ENCODE results near the gene TTC16.

TTC16 gene, protein sequence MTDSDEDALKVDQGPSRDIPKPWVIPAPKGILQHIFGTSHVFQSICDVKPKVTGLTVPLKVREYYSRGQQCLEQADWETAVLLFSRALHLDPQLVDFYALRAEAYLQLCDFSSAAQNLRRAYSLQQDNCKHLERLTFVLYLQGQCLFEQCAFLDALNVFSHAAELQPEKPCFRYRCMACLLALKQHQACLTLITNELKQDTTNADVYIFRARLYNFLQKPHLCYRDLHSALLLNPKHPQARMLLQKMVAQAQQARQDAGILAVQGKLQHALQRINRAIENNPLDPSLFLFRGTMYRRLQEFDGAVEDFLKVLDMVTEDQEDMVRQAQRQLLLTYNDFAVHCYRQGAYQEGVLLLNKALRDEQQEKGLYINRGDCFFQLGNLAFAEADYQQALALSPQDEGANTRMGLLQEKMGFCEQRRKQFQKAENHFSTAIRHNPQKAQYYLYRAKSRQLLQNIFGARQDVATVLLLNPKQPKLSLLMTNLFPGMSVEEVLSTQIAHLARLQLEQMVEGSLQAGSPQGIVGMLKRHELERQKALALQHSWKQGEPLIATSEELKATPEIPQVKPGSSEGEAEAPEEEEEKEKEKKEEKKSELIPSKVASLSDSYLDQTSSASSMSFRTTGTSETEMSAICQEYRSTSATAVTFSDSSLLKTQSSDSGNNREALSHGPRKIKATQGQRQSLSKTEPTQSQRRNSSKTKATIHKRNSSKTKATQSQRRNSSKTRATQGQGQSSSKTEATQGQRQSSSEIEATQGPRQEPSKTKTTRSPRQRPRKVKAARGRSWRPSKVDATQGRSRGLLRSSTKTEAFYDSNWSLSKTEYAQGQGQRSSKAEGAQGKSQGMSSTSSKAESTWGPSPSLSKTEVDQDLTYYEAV

DNA sequence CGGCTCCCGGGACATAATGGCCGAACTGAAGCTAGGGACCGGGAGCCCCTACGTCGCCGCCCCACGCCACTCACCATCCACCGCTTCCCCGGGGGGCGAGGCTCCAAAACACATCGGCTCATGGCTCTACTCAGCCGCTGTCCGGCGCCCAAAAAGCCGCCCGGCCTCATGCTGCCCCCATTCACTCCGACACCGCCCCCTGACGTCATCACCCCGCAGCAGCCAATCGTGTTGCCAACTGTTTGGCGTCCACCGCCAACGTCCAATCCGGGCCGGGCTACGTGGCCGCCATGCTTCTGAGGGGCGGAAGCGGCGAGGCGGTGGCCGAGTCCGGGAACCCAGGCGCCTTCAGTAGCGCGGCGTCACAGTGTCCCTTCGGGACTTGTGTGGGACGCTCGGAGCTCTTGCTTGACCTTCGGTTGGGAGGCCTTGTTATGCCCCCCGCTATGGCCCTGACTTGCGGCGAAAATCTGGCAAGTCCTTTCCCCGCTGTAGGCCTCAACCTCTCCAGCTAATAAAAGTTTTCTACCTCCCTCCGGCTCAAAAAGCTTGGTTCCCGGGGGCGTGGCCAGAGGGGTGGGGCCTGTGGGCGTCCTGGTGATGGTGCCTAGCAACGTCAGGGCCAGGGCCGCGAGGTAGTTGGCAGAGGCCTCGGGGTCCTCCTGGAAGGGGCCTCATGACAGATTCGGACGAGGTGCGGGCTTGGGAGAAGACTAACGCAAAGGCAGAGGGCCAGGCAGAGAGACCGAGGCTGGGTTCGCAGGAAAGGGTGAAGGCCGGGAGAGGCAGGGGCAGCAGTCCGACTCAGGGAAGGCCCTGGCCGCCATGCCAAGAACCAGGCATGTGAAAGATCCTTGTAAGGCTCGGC, at the start of gene TTC16, which contains the start of gene PTRH1:
TSS of gene TTC16 (plus strand) at position 610 of the 868 bp plus-strand sequence. CDS start at position 677, 67 bp downstream.
TSS of gene PTRH1 (minus strand) at position 194 of the 868 bp plus-strand sequence. CDS start at position 170, 24 bp downstream.
- peak; percentile 93 to 95 for DNase-seq (ENCODE audit: low read depth in 2 of 2)

DNA sequence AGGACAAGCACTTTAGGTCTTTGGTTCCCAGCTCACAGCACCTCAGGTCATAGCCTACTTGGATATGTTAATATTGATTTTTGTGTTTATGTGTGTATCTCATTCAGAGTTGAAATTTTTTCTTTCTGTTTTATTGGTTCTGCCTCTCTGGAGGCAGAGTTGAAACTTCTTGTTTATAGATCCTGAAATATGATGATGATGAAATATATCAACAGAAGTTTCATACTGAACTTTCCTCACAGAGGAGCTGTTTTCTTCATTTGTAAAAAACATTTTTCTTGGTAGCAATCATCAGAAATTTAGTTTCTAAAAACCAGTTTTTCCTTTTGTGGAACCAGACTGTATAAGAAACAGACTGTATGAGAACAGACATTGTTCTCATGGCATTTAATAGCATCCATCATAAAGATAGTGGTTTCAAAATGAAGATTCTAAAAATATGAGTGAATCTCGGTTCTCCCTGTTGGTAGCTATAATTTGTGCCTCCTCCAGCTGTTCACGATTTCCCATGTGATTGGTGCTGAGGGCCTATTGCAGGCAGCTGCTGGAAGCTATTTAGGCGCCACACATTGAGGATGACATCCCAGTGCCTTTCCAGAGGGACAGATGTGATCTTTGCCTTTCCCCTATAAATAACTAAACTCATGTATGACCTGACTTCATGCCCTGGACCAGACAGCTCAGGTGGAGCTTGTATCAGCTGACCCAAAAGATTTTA, 48.6 kb upstream of the TTC16 start:
- no peak for DNase-seq (ENCODE audit: low read depth in 2 of 2)

DNA sequence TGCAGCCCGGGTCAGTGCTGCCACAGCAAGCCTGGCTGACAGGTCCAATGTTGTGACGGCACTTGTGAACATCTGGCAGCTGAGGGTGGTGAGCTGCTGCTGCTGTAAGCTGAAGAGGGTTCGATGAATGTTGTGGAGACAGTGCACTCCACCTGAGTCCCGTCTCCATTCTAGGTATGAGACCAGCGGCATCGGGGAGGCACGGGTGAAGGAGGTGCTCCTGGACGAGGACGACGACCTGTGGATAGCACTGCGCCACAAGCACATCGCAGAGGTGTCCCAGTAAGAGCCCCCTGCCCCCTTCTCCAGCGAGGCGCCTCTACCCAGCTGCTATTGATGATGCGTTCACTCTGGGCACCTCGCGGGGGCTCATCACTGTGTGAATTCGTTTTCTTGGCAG, 48.0 kb upstream of the TTC16 start:
- DNase-seq (ENCODE audit: low read depth in 2 of 2), result no peak

DNA sequence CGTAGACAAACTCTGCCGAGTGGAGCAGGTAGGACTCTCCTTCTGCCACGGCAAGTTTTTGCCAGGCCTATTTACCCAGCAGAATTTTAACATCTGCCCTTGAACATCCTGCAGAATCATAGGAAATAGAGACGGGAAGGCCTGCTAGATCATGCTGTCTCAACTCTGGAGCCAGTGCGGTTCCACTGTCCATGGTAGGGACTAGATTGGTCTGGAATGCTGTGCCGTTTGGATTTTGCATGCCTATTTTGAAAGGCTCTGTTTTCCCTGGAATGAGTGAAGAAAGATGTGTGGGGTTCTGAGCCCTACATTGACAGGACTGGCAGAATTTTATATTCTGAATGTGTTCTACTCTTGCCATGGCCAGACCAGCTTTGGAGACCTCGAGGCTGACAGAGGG, 42.6 kb upstream of the TTC16 start:
- DNase-seq (ENCODE audit: low read depth in 2 of 2), result no peak

DNA sequence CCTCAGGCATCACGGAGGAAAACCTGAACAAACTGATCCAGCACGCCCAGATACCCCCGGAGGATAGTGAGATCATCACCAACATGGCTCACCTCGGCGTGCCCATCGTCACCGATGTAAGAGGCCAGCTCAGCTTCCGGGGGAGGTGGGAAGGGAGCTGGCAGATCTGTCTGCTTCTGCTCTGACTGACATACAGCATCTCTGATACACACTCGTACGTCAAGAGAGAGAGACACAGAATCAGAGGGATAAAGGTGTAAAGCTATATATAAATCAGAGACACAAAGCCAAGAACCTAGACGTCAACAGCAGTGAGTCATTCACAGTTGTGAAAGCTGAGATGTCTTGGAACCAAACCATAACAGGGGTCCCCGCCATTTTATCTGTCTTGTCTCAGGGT, 39.2 kb upstream of the TTC16 start:
- no peak for DNase-seq (ENCODE audit: low read depth in 2 of 2)

DNA sequence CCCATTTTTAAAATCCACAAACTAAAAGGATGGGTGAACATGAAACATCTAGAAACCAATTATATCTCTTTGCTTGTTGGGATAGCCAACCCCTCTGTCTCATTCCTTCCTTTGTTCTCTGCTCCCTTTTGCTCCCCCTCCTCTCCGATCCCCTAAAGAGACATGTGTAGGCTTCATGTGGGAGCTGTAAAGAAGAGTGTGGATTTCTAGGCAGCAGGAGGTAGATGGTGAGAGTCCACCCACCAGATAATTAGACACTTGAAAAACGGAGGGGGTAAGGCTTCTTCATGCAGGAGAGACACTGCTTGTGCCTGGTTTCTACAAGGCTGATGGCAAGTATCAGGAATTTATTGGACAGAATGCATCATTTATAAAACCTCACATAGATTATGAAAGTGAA, 36.4 kb upstream of the TTC16 start:
- DNase-seq (ENCODE audit: low read depth in 2 of 2), result no peak

DNA sequence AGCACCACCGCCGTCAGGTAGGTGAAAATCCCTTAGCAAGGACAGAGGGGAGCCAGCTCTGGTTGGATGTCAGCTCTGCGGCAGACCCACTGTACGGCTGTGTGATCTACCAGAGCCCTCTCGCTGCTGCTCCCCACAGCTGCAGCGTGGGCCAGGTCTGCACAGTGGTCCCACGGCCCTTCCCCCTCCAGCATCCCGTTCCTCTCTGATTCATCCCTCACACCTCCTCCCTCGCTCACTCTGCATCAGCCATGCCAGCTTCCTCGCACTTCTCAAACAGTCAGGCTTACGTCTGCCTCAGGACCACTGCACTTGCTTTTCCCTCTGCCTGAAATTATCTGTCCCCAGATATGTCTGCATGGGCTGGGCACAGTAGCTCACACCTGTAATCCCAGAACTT, 35.7 kb upstream of the TTC16 start:
- DNase-seq (ENCODE audit: low read depth in 2 of 2), result no peak

DNA sequence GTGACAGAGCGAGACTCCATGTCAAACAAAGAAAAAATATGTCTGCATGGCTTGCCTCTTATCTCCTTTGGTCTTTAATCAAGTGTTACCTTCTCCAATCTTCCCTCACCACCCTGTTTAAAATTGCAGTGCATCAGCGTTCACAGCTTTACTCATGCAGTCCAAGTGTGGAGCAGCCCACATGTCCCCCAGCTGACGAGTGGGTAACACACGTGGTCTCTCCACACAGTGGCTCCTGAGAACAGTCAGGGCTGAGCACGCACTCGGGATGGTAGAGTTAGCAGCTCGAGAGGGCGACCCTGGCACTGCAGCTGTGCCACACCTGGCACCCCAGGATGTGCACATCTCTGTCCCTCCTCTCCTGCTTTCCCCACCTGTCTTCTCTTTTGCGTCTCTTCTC, 35.0 kb upstream of the TTC16 start:
- no peak for DNase-seq (ENCODE audit: low read depth in 2 of 2)

DNA sequence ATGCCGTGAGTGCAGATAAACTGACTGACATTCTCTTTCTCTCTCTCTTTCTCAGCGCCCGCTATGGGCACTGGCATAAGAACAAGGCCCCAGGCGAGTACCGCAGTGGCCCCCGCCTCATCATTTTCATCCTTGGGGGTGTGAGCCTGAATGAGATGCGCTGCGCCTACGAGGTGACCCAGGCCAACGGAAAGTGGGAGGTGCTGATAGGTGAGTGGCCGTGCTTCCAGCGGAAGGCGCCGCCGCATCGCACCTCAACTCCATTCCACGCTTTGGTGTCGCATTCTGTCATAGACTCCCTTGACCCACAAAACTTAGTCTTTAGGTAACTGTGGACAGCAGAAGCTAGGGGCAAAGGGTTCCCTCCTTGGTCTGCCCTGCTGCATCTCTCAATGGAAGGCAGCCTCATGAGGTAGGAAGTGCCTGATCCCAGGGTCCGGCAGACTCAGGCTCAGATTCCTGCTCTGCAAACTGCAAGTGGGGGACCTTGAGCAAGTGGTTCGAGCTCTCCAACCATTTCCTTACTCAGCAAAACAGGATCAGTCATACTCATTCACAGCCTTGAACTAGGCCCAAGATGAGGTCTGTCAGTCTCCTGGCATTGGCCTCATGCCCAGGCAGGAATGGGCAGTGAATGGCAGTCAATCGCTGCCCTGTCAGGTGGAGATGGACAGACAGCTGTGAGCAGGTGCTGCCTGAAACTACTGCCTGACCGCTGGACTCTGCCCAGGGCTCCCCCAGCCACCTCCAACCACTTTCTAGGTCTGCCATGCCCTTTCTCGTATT, 33.3 kb upstream of the TTC16 start:
- DNase-seq (ENCODE audit: low read depth in 2 of 2), result no peak

DNA sequence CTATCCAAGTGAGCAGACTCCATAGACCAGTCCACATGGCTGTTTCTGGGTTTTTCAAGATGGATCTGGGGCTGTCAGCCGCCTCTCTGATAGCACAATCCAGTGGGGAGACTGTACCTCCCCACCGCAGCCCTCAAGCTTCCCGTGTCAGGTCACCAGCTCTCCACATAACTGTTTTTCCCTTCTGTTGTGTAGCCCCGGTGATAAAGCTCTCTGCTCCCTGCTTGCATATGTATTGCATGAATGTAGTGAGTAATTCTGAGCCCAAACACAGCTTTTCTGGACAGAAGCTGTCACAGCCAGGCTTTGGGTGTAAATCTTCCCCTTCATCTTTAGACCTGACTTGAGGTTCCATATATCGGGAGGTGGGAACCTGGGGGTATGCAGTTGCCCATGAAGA, 32.2 kb upstream of the TTC16 start:
- DNase-seq (ENCODE audit: low read depth in 2 of 2), result no peak

DNA sequence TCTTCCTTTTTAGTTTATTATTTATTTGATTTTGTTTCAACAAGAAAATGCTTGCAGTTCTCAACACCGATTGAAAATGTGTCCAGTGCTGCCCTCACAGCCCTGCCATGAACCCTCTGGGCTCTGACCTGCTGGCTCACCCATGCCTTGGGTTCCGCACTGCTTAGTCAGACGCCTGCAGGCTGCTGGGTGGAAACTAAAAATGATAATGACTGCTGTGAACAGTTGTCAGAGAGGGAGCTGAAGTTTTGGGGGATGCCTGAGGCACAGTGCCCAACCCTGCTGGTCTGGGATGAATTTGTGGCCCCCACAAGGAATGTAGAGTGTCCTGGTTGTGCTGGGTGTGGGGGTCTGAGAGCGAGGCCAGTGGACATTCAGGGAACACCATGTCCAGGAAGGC, 31.3 kb upstream of the TTC16 start:
- DNase-seq (ENCODE audit: low read depth in 2 of 2), result no peak

DNA sequence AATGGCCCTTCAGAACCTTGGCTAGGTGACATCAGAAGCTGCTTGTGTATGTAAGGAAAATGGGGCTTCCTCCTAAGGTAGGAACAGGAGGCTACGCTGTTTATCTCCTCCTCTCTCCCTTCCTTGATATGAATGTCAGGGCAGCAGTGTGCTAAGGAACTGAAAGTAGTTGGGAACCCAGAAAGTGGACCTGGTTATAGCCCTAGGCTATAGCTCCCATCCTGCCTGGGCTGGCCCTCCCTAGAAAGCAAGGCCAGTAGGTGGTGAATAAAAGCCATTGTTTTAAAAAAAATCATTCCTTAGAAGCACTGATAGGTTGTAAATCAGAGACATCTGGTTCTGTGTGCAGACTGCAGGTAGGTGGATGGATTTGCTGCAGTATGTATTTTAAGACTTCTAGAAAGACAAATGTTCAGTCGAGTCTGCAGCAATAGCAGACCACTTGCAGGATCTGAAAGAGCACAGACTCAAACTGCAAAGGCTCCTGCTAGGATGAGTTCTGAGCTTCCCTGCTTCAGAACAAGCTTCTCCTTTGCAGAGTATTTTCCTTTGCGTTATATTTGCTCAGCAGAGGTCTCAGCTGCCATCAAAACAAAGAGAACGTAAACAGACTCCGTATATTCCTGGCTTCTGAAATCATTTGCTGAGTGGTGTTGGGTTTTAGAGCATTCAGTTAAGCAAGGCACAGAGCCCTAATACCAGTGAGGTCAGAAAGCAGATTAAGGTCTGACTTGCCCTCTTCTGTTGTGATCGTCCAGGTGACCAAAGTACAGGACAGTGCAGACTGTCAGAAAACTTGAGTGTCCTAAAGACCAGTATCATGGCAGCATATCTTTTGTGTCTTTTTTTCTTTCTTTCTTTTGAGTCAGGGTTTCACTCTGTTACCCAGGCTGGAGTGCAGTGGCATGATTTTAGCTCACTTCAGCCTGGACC, 29.2 kb upstream of the TTC16 start:
- no peak for DNase-seq (ENCODE audit: low read depth in 2 of 2)

DNA sequence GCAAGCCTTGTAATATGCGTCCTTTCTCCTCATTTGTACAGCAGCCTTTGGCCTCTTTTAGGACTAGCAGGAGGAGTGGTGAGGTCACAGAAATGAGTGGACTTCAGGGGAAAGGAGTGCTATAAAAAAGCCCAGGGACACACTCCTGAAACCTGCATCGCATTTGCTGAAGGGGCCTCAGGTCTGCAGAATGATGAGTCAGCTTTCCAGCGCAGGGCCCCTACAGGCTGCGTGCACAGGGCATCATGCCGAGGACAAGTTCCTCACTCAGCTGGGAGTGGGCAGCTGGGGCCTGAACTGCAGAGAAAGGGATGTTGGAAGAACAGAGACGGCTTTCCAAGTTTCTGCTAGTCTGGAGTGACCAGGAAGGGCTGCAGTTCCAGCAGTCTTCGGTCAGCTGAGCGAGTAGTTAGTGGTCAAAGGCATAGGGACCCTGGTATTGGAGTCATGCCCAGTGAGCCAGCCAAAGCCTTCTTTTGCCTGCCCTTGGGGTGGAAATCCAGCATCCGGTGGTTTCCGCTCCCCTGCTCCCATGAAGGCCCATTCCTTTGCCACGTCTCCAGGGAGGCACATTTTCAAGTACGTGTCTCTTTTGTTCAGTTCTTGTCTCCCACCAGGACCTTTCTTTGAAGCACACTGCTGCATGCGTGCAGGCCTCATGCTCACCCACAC, 26.4 kb upstream of the TTC16 start:
- DNase-seq (ENCODE audit: low read depth in 2 of 2), result no peak

DNA sequence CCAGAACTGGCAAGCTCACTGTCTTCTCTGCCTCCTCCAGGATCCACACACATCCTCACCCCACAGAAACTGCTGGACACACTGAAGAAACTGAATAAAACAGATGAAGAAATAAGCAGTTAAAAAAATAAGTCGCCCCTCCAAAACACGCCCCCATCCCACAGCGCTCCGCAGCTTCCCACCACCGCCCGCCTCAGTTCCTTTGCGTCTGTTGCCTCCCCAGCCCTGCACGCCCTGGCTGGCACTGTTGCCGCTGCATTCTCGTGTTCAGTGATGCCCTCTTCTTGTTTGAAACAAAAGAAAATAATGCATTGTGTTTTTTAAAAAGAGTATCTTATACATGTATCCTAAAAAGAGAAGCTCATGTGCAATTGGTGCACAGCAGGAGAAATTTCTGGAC, 25.1 kb upstream of the TTC16 start:
- DNase-seq (ENCODE audit: low read depth in 2 of 2), result no peak

DNA sequence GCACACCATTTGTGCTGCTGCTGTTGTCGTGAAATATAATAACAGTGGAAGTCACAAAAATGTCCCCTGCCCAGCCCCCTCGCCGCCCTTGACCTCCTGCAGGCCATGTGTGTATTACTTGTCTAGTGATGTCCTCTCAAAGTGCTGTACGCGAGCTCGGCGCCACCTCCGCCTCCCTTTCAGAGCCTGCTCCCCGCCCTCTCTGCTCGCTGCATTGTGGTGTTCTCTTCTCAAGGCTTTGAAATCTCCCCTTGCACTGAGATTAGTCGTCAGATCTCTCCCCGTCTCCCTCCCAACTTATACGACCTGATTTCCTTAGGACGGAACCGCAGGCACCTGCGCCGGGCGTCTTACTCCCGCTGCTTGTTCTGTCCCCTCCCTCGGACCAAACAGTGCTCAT, 23.8 kb upstream of the TTC16 start:
- no peak for DNase-seq (ENCODE audit: low read depth in 2 of 2)

DNA sequence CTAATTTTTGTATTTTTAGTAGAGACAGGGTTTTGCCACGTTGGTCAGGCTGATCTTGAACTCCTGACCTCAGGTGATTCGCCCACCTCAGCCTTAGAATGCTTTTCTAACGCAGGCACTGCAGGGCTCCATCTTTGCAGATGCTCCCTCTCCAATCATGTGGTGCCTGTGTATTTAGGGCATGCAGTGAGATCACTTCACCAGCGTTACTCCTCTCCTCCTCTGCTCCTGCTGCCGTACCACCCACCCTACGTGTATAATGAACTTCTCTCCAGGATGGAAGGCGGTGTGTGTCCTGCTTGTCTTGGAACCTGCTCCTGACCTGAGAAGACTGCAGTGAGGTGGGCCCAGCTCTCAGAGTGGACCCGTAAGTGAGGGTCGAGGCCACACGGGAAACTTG, 22.7 kb upstream of the TTC16 start:
- DNase-seq (ENCODE audit: low read depth in 2 of 2), result no peak

DNA sequence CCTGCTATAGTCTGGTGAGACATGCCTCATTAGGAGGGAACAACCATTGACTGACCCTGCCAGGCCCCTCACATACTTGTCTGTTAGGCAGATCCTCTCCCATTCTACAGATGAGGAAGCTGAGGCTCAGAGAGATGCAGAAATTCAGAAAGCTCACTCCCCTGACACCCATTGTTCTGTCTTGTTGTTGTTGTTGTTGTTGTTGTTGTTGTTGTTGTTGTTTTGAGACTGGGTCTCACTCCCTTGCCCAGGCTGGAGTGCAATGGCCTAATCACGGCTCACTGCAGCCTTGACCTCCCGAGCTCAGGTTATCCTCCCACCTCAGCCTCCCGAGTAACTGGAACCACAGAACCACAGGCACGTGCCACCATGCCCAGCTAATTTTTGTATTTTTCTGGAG, 22.2 kb upstream of the TTC16 start:
- no peak for DNase-seq (ENCODE audit: low read depth in 2 of 2)

DNA sequence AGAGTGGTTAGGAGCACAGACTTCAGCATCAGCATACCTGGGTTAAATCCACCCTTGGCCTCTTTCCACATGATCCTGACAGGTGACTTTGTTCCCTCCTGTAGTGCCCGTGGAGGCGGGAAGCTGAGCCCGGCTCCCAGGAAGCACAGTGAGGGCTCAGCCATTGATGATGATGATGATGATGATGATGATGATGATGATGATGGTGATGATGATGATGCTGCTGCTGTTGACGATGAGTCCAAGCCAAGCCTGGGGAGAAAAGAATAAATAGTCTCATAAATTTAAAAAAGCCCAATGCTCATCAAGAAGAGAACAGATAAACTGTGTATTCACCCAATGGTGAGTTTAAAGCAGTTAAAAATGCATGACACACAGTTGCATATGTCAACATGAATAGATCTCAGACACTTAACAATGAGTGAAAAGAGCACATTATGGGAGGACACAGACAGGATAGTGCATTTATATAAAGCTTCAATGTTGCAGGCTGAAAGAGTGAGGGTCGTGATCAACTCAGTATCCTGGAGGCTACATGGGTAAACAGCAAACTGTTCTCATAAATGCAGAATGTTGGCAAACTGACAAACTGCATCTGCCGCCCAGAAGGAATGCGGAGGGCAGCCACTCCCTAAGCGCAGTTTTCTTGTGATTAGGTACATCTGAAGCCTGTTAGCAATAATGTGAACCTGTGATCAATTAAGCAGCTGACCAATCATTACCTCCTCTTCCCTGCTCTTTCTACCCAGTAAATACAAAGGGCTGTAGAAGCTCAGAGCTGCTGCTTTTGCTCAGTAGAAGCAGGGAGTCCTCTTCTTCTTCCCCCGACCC, 20.8 kb upstream of the TTC16 start:
- no peak for DNase-seq (ENCODE audit: low read depth in 2 of 2)
